Measurements from ENCODE around the gene ZNF280C.

- TF ChIP-seq CTCF (conservative IDR thresholded peaks at IDR 0.05 in 1 of 2, IDR thresholded peaks at IDR 0.05 in 1 of 2; ENCODE audit: extremely low read depth in 1 of 2, insufficient read depth in 1 of 2, low read depth in 1 of 2, low read length in 2 of 2), result no peak
- TF ChIP-seq EZH2 (IDR thresholded peaks at IDR 0.05; ENCODE audit: borderline replicate concordance, low read length), result no peak
Measured at GRCh38 chrX:130176354-130176776, 92.3 kb downstream of the ZNF280C start.

All from mammary epithelial cell (primary cell).